GM15510 (cell line): ENCODE results near the gene PDRG1.

Experiments used
- POLR2A ChIP-seq: IDR thresholded peaks from 3 replicates; pipeline ENCODE4 v1.6.1; 2011; ENCODE audit warnings: borderline replicate concordance; ENCODE audit not compliant: insufficient read length; ENCODE audit errors: extremely low read depth

PDRG1 gene

GRCh38 chr20:31907046-31907445, 44.8 kb downstream of the PDRG1 start:
- TF ChIP-seq POLR2A = no peak

GRCh38 chr20:31906001-31906400, 45.8 kb downstream of the PDRG1 start:
- no peak for TF ChIP-seq POLR2A

- TF ChIP-seq POLR2A = no peak
Measured at GRCh38 chr20:31903627-31904386, 48.0 kb downstream of the PDRG1 start.

DNA sequence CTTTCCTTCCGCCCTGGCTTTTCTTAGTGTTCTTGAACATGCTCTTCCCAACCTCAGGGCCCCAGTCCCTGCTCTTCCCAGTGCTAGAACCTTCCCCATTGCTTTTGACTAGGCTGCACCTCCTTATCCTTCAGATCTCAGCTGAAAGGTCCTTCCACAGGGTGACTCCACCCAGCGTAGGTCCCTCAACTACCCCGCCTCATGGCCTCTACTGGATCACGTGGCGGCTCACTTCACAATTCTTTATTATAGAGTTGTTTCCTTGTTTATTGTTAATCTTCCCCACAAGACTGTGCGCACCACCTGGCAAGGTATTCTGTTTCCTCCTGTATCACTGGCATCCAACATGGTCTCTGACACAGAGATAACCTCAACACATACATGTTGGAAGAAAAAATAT, 50.2 kb downstream of the PDRG1 start:
- TF ChIP-seq POLR2A = no peak

- no peak for TF ChIP-seq POLR2A
Measured at GRCh38 chr20:31897541-31897940, 54.3 kb downstream of the PDRG1 start.

DNA sequence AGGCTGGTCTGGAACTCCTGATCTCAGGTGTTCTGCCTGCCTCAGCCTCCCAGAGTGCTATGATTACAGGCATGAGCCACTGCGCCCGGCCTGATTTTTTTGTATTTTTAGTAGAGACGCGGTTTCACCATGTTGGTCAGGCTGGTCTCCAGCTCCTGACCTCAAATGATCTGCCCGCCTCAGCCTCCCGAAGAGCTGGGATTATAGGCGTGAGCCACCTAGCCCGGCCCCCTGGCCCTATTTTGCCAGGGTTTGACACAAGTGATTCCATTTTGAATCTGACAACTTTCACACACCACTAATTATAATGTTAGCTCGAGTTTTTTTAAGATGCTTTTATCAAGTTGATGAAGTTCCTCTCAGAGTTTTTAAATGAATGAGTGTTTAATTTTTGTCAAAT, 55.8 kb downstream of the PDRG1 start:
- no peak for TF ChIP-seq POLR2A

GRCh38 chr20:31894980-31895675, 56.7 kb downstream of the PDRG1 start:
- TF ChIP-seq POLR2A = no peak
